Measurements from ENCODE around the gene ZXDB.

DNA sequence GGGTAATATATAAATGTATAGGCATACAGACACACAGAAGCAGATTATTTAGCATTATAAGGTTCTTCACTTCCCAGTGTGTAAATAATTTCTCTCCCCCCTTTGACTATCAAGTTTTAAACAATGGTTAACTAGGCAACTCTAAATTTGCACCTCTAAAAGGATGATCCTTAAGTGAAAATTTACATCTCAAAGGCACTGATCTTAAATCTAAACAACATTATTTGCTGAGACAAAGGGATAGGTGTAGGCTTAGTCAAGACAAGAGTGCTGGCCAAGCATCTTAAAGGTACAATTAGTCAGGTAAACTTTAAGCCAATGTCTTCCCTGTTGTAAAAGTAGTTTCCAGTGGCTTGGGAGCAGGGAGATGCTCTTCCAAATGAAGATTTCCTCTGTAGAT lies 55.2 kb downstream of the ZXDB start:
- TF ChIP-seq CTCF (IDR thresholded peaks at IDR 0.05) (no peak), POLR2A (IDR thresholded peaks at IDR 0.05) (no peak)
